Myocyte (in vitro differentiated cells): ENCODE results near the gene FASTKD3. TPM values are rescaled to one million over a fixed set of nuclear protein-coding genes. Genes with fewer than 3 reads are reported as not detected.

Experiments
- total RNA-seq: library from RNA; depleted of rRNA; stranded (reverse); fragments of >200 nt; gene quantifications from 2 replicates; pipeline ENCODE4 v1.2.3, GENCODE V29; 2014

FASTKD3 gene
- total RNA-seq, 1 donor from 2014 or later = 12.1 TPM

Other genes starting within 250 kb of the FASTKD3 start
- gene CFAP90, start 17.9 kb downstream of the FASTKD3 start, total RNA-seq = not detected in 2 replicates
- 24.4 and 37.7 TPM in 2 replicates for gene MTRR, start 117 bp upstream of the FASTKD3 start, total RNA-seq